Heart left ventricle (tissue), 16 donors: ENCODE data around the gene MPZL3. TPM values are rescaled to one million over a fixed set of nuclear protein-coding genes. Genes with fewer than 3 reads are reported as not detected.

Experiments
- ATAC-seq, 4 donors: fragments of 200-7000 bp; cut with Tn5 transposase; one replicate each; pipeline ENCODE4 v1.9.1; 2020 to 2022; ENCODE audit warnings: moderate library complexity in 4 of 4, mild to moderate bottlenecking in 3 of 4, moderate number of reproducible peaks in 1 of 4
- DNase-seq, 5 donors: peaks; one replicate each; pipeline ENCODE4 v3.0.0-alpha.2; 2020
- H3K27ac ChIP-seq, 12 donors: fragments of 200-600 bp; sonication (generic) in 4 of 12; one replicate each; pipeline versions ENCODE4 v1.5.0 to v1.8.0; 2016 to 2022; ENCODE audit warnings: mild to moderate bottlenecking in 2 of 12
- H3K27me3 ChIP-seq, 9 donors: fragments of 200-600 bp; sonication (generic) in 2 of 9; one replicate each; pipeline versions ENCODE4 v1.5.1 to v1.8.0; 2016 to 2022; ENCODE audit warnings: mild to moderate bottlenecking in 3 of 9
- H3K36me3 ChIP-seq, 9 donors: fragments of 200-600 bp; sonication (generic) in 2 of 9; one replicate each; pipeline versions ENCODE4 v1.5.0 to v1.8.0; 2018 to 2022; ENCODE audit warnings: mild to moderate bottlenecking in 2 of 9
- H3K4me1 ChIP-seq, 12 donors: fragments of 200-600 bp; sonication (generic) in 4 of 12; one replicate each; pipeline versions ENCODE4 v1.5.0 to v1.8.0; 2016 to 2022; ENCODE audit warnings: mild to moderate bottlenecking in 3 of 12
- H3K4me3 ChIP-seq, 12 donors: fragments of 200-600 bp; sonication (generic) in 4 of 12; one replicate each; pipeline versions ENCODE4 v1.5.0 to v1.8.0; 2017 to 2022; ENCODE audit warnings: mild to moderate bottlenecking in 9 of 12, moderate library complexity in 4 of 12
- H3K9me3 ChIP-seq, 12 donors: fragments of 200-600 bp; sonication (generic) in 4 of 12; one replicate each; pipeline versions ENCODE4 v1.5.0 to v1.8.0; 2016 to 2022; ENCODE audit warnings: mild to moderate bottlenecking in 1 of 12
- CTCF ChIP-seq, 12 donors: fragments of 200-600 bp; sonication (generic) in 4 of 12; IDR thresholded peaks; one replicate each; pipeline versions ENCODE4 v1.5.0 to v1.8.0; 2018 to 2022; ENCODE audit warnings: antibody characterized with exemption in 12 of 12, mild to moderate bottlenecking in 5 of 12
- POLR2A ChIP-seq, 2 donors: fragments of 450-650 bp; IDR thresholded peaks; one replicate each; pipeline ENCODE4 v1.6.1; 2017; ENCODE audit warnings: antibody characterized with exemption in 2 of 2, mild to moderate bottlenecking in 2 of 2, moderate library complexity in 2 of 2
- WGBS, 4 donors: extraction: QIAGEN DNeasy Blood & Tissue Kit in 2 of 4; methylation state at CpG; one replicate each; pipeline versions ENCODE4 v1.1.5 to v1.1.7; 2013 to 2018; 5-methylcytosine and 5-hydroxymethylcytosine counted together
- intact Hi-C, 10 donors: fragments of 100-400 bp; cut with DNase I; formaldehyde crosslinking; loops; one replicate each; pipeline versions ENCODE4 v1.11.1 to v1.14.2; 2022
- polyA plus RNA-seq, 2 donors: library from polyadenylated mRNA; stranded (reverse); fragments of 200-250 nt; gene quantifications; one replicate each; pipeline ENCODE4 v1.2.3, GENCODE V29; 2013
- total RNA-seq, 9 donors: library from RNA; depleted of rRNA in 2 of 9; stranded (reverse); fragments of >200 nt in 2 of 9; fragmentation: NEBNext Ultra II Directional in 3 of 9; extraction: Animal tissue kit (Norgen Biotek cat#: 25700) in 3 of 9; gene quantifications; one replicate each; pipeline versions ENCODE4 v1.1.0 to v1.2.4, GENCODE V29; 2016 to 2023
- donor health status: ischemic (EF 13 %, LVEDD 7.1; RV severe dilation, severe dysfunction).
- donor health status: healthy with polysubstance abuse.
- donor health status: DM: no; HTN: yes; CAD: no.
- donor health status: DM: no; HTN: no; CAD: no.
- donor health status: ischemic (EF 25% LVEDD 6.9; RV normal size, moderate dysfunction).
- donor health status: ischemic (EF 25% LVEDD 5.7; RV mildly dilated, moderate dysfunction).
- donor health status: healthy.
- donor health status: DM: yes; HTN: yes; CAD: no.
- donor health status: ischemic (EF 35%, LVEDD 5.7; RV mildly dilated, moderate dysfunction).
- donor health status: nonischemic (EF 11% LVEDD 7.7; RV severe dilation, severe dysfunction).
- donor health status: DM: yes; HTN: yes; CAD: no.
- donor health status: PGD.
- donor health status: ischemic (EF 29% LVEDD 5.4; RV normal size, mild dysfunction).
- donor health status: nonischemic (EF 23%, LVEDD 6.1; RV moderate dilation, normal function).

MPZL3 gene
- total and polyA plus RNA-seq, 11 donors: 1.3 to 6.2 (median 3.3) TPM

GRCh38 chr11:118258410-118258809, 6.2 kb upstream of the MPZL3 start:
- peaks cover 0 to 14% (median 0%) of the 10 kb centered on the region in 9 donors for H3K27me3 ChIP-seq
- no peak overlapping the region for H3K27ac ChIP-seq
- 0 to 81% (median 0%) methylated on average over 1 of the region's 1 CpG for WGBS, 4 donors
- intact Hi-C loops: loop anchor here in 1 of 10 donors (10.0 kb wide), 1 partner anchor 64 kb away; no protein-coding TSS in a partner anchor
- H3K36me3 ChIP-seq: peaks cover 0 to 14% (median 0%) of the 10 kb centered on the region in 9 donors
- no peaks in the 10 kb centered on the region for H3K9me3 ChIP-seq
- H3K4me3 ChIP-seq: no peak overlapping the region
- ATAC-seq (no peak), DNase-seq (no peak)
- H3K4me1 ChIP-seq: peaks cover 0 to 11% (median 0%) of the 10 kb centered on the region in 12 donors
- TF ChIP-seq CTCF (IDR thresholded peaks at IDR 0.05) (no peak), POLR2A (IDR thresholded peaks at IDR 0.05) (no peak)

GRCh38 chr11:118252688-118253087, 523 bp upstream of the MPZL3 start:
- no peak for ATAC-seq
- H3K36me3 ChIP-seq: peaks cover 0 to 11% (median 0%) of the 10 kb centered on the region in 9 donors
- peak overlapping the region in 2 of 12 donors; percentile 66 to 90 for H3K27ac ChIP-seq
- H3K4me3 ChIP-seq: peak overlapping the region in 10 of 12 donors; percentile 59 to 82 (median 71)
- WGBS, 4 donors: 71 to 77% (median 75%) methylated on average over 3 of the region's 3 CpGs
- H3K4me1 ChIP-seq: peaks cover 0 to 16% (median 0%) of the 10 kb centered on the region in 12 donors
- no peaks in the 10 kb centered on the region for H3K9me3 ChIP-seq
- no peak for TF ChIP-seq CTCF (IDR thresholded peaks at IDR 0.05)
- DNase-seq: no peak
- H3K27me3 ChIP-seq: peaks cover 0 to 8% (median 0%) of the 10 kb centered on the region in 9 donors
- intact Hi-C loops: loop anchor here in 2 of 10 donors (5.0 to 10.0 kb wide), 2 partner anchors 45 to 58 kb away; no protein-coding TSS in a partner anchor

- no peak for TF ChIP-seq CTCF (IDR thresholded peaks at IDR 0.05)
- TF ChIP-seq POLR2A (IDR thresholded peaks at IDR 0.05): no peak
- Histone ChIP-seq H3K9me3 (no peaks in the 10 kb centered on the region), H3K4me1 (peaks cover 0 to 15% (median 0%) of the 10 kb centered on the region in 12 donors), H3K4me3 (no peak overlapping the region), H3K27me3 (no peaks in the 10 kb centered on the region), H3K36me3 (no peaks in the 10 kb centered on the region), H3K27ac (peak overlapping the region in 1 of 12 donors; percentile 49)
- ATAC-seq (no peak), DNase-seq (no peak)
- intact Hi-C loops: no loop called here
- 56 to 61% (median 60%) methylated on average over 1 of the region's 1 CpG for WGBS, 4 donors
Observed at GRCh38 chr11:118247041-118247440, 5.1 kb downstream of the MPZL3 start.

- no peaks in the 10 kb centered on the region for H3K36me3 ChIP-seq
- no peak overlapping the region for H3K4me3 ChIP-seq
- no peak for TF ChIP-seq CTCF (IDR thresholded peaks at IDR 0.05)
- no peak for TF ChIP-seq POLR2A (IDR thresholded peaks at IDR 0.05)
- 79 to 90% (median 86%) methylated on average over 3 of the region's 3 CpGs for whole genome bisulfite sequencing, 4 donors
- no peaks in the 10 kb centered on the region for H3K9me3 ChIP-seq
- intact Hi-C loops: no loop called here
- ATAC-seq: no peak
- peaks cover 0 to 17% (median 8%) of the 10 kb centered on the region in 12 donors for H3K4me1 ChIP-seq
- DNase-seq: no peak
- no peaks in the 10 kb centered on the region for H3K27me3 ChIP-seq
- peak overlapping the region in 1 of 12 donors; percentile 37 for H3K27ac ChIP-seq
Observed at GRCh38 chr11:118245936-118246562, 6.1 kb downstream of the MPZL3 start.
